ENCODE data around the gene EPN2.
"Not testable (repeated sequence)": the region's sequence is repeated elsewhere in the genome, so short reads cannot be mapped to it uniquely, and the experiment has no call there.

EPN2 gene

DNA sequence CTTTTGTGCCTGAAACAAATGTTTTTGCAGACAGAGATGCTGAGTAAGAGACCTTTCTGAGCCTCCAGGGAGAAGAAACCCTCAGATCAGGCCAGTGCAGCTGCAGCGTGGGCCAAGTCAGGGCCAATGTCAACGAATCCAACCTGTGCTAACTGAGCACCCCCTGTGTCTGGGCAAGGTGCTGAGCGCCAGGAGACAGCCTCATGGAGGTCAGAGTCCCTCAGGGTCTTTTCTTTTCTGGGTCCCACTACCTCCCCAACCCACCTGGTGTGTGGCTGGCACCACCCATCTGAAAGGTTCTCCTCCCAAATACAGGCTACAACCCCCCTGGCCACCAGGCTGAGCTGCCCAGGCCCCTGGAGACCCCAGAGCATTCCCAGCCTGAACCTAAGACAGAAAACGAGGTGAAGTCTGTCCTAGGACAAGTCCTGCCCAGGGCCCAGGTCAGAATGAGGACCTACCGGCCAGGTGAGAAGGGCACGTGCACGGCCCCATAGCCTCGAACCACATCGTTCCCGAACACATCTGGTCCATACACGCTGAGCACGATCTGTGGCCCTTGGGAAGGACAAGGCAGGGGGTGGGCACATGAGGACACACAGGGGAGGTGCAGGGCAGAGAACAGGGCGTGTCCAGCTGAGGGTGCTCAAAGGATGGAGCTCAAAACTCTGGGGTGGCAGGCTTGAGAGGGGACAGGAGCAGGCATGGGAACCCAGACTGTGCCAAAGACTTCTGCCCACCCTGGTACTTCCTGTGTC lies 110.3 kb downstream of the EPN2 start:
- Histone ChIP-seq H3K27me3 (no peaks in the 10 kb centered on the region), H3K9me3 (no peaks in the 10 kb centered on the region), H3K4me1 (peaks cover 11% of the 10 kb centered on the region), H3K36me3 (no peaks in the 10 kb centered on the region), H3K4me3 (ENCODE audit: low read depth, low read length) (no peak overlapping the region)
- DNase-seq, result no peak
- TF ChIP-seq, protein P1, sequence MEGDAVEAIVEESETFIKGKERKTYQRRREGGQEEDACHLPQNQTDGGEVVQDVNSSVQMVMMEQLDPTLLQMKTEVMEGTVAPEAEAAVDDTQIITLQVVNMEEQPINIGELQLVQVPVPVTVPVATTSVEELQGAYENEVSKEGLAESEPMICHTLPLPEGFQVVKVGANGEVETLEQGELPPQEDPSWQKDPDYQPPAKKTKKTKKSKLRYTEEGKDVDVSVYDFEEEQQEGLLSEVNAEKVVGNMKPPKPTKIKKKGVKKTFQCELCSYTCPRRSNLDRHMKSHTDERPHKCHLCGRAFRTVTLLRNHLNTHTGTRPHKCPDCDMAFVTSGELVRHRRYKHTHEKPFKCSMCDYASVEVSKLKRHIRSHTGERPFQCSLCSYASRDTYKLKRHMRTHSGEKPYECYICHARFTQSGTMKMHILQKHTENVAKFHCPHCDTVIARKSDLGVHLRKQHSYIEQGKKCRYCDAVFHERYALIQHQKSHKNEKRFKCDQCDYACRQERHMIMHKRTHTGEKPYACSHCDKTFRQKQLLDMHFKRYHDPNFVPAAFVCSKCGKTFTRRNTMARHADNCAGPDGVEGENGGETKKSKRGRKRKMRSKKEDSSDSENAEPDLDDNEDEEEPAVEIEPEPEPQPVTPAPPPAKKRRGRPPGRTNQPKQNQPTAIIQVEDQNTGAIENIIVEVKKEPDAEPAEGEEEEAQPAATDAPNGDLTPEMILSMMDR (IDR thresholded peaks at IDR 0.05; ENCODE audit: low read depth, low read length), result no peak

DNA sequence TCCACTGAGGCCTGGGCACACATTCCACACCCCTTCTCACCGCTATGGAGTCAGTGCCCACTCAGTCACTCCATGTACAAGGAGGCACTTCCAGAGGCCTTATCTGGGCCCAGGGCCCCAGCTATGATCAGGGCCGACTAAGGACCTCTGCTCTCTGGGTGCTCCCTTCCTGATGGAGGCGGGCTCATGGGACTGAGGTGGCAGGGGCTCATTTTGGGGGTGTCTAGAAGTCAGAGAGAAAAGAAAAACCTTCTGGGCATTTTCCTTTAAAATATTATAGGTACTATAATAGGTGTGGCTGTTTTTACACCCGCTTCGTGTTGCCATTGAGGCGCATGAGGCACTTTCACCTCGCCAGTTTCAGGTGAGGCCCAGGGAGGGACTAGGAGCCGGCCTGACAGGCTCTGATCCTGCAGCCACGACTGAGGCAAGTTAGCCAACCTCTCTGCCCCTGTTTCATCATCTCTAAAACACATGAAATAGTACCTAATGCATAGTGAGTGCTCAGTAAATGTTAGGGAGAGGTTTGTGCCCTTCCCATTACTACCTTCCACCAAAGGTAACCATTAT lies 111.0 kb downstream of the EPN2 start:
- Histone ChIP-seq H3K4me1 (peaks cover 11% of the 10 kb centered on the region), H3K4me3 (ENCODE audit: low read depth, low read length) (no peak overlapping the region), H3K27me3 (no peaks in the 10 kb centered on the region), H3K9me3 (no peaks in the 10 kb centered on the region), H3K36me3 (no peaks in the 10 kb centered on the region)
- DNase-seq, result no peak
- TF ChIP-seq, protein P1 (IDR thresholded peaks at IDR 0.05; ENCODE audit: low read depth, low read length), result no peak

- TF ChIP-seq, protein P1 (IDR thresholded peaks at IDR 0.05; ENCODE audit: low read depth, low read length), result no peak
- DNase-seq, result no peak
- H3K27me3 ChIP-seq, result no peaks in the 10 kb centered on the region
- H3K4me3 ChIP-seq (ENCODE audit: low read depth, low read length), result no peak overlapping the region
- H3K9me3 ChIP-seq, result no peaks in the 10 kb centered on the region
- no peaks in the 10 kb centered on the region for H3K36me3 ChIP-seq
- peaks cover 11% of the 10 kb centered on the region for H3K4me1 ChIP-seq
These were observed 111.6 kb downstream of the EPN2 start for GRCh38 chr17:19348806-19349205.

DNA sequence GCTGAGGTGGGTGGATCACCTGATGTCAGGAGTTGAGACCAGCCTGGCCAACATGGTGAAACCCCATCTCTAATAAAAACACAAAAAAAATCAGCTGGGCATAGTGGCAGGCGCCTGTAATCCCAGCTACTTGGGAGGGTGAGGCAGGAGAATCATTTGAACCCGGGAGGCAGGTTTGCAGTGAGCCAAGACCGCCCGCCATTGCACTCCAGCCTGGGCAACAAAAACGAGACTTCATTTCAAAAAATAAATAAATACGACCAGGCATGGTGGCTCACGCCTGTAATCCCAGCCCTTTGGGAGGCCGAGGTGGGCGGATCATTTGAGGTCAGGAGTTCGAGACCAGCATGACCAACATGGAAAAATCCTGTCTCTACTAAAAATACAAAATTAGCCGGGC lies 116.2 kb downstream of the EPN2 start:
- H3K27me3 ChIP-seq; H3K4me3 ChIP-seq (ENCODE audit: low read depth, low read length); DNase-seq; H3K4me1 ChIP-seq; H3K9me3 ChIP-seq; H3K36me3 ChIP-seq: not testable (repeated sequence)

GRCh38 chr17:19354748-19355147 lies 117.6 kb downstream of the EPN2 start:
- no peaks in the 10 kb centered on the region for H3K27me3 ChIP-seq
- no peaks in the 10 kb centered on the region for H3K9me3 ChIP-seq
- no peaks in the 10 kb centered on the region for H3K4me1 ChIP-seq
- no peaks in the 10 kb centered on the region for H3K36me3 ChIP-seq
- no peak overlapping the region for H3K4me3 ChIP-seq (ENCODE audit: low read depth, low read length)
- no peak for DNase-seq
- TF ChIP-seq, protein P1 (IDR thresholded peaks at IDR 0.05; ENCODE audit: low read depth, low read length), result no peak

GRCh38 chr17:19357351-19357750 lies 120.2 kb downstream of the EPN2 start:
- Histone ChIP-seq H3K9me3 (no peaks in the 10 kb centered on the region), H3K4me1 (no peaks in the 10 kb centered on the region), H3K36me3 (no peaks in the 10 kb centered on the region), H3K27me3 (no peaks in the 10 kb centered on the region), H3K4me3 (ENCODE audit: low read depth, low read length) (no peak overlapping the region)
- no peak for DNase-seq
- TF ChIP-seq, protein P1 (IDR thresholded peaks at IDR 0.05; ENCODE audit: low read depth, low read length), result no peak

Measured in BE2C (cell line).